Fibroblast of upper back skin (primary cell): Measurements from ENCODE around the gene RGS10.
A peak's percentile ranks its signal among the peaks of the same experiment; 100 is the strongest.

ENCODE experiments used
- DNase-seq: peaks from one replicate; pipeline ENCODE4 v3.0.0-alpha.2; 2013

Gene RGS10

DNA sequence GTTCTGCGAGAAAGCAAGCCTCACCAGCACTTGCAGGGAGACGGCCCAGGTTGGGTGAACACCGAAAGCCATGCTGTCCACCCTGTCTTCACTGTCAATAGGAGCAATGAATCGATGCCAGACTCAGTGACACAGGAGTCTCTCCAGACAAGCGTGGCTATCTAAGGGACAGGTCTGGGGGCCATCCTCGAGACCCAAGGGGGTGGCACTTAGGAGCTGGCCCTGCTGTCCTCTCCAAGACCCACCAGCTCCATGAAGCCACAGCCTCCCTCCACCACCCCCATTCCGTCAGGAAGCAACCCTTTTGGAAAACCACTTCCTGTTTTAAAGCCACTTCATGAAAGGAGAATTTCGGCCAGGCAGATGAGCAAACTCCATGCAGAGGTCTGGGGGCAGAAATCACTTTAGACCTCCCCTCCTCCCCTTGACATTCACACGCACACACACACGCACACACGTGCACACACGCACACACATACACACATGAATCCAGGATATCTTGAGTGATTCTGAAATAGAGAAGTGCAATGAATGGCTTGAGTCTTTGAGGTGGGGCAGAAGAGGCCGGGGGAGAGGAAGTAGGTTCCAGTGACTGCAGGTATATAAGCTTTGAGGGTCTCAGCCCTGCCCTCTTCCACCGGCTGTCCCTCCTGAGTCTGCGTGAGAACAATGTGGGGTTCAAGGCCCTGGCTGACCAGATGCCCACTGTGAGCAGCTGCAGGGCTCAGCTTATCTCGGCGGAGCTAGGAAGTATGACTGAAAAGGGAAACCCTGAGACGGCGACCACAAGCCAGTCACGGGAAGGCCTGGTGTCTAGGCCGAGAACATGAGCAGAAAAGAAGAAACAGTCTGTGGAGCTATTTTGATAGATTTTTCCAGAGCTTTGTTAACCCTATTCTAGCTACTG lies 25.0 kb downstream of the RGS10 start:
- DNase-seq: peak; percentile 72

DNA sequence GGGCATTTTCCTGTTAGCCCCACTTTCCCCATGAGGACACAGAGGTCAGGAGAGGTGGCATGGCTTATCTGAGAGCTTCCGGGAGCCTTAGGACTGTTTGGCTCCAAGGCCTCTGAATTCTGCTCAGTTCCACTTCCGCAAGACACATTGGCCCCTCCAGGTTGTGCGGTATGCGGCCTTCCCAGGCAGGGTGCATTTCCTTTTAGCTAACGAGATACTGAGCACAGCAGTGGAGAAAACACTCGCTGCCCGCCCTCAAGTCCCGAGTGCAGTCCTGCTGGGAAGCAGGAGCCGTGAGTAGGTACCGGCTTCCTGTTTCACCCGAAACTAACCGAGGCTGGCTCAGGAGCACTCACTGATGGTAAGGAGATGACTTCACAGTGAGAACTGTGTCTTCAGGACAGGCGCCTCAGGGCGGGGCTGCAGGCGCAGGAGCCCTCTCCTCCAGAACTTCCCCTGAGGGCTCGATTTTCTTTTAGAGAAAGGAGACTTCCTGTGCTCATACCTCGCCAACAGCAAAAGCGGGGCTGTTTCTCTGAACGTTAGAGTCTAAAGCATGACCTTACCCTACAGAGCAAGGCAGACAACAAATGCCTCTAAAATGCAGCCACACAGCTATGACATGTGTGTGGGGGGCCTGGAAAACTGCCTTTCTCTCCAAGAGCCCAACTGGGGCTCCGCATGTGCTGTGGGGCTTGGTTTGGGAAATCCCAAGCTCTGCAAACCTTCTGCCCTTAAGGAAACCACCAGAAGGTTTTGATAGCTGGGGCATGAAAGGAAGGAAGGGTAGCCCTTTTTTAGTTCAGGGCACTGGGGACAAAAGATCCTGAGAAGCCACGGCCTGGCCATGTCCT lies 25.9 kb downstream of the RGS10 start:
- DNase-seq: peak; percentile 44

DNA sequence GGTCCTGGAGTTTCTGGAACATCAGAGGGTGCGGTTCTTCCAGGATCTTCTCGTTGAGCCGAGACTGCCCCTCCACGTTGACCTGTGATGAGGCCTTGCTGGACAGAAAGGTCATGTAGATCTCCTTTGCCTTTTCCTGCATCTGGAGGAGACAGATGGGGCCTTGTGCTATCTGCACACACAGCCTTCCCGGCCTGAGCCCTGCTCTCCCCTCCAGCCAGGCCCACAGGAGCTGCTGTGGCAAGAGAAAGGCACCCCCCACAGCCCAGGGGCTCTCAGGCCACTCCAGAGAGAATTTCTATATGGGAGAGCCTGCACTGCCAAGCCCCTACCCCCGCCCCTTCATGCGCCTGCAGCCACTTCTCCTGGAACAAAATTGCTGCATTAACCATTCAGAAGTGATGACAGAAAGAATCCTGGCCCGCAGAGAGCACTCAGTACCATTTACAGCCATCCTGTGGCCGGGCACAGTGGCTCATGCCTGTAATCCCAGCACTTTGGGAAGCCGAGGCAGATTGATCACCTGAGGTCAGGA lies 26.9 kb downstream of the RGS10 start:
- no peak for DNase-seq

DNA sequence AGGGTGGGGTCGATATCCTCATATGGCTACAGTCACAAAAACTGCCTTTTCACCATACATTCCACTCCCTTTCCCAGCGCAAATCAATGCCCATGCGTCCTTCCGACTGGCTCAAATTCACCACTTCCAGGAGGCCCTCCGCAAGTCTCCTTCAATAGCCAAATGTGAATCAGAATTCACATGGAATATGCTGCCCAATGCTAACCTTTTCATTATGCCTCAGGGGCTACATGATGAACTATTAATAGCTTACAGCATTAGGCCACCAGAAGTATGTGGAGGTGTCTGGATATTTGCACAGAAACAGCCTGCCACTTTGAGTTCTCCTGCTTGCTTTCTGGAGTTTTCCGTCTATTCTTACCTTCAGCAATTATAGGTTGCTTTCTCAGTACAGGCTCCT lies 27.7 kb downstream of the RGS10 start:
- DNase-seq: no peak

DNA sequence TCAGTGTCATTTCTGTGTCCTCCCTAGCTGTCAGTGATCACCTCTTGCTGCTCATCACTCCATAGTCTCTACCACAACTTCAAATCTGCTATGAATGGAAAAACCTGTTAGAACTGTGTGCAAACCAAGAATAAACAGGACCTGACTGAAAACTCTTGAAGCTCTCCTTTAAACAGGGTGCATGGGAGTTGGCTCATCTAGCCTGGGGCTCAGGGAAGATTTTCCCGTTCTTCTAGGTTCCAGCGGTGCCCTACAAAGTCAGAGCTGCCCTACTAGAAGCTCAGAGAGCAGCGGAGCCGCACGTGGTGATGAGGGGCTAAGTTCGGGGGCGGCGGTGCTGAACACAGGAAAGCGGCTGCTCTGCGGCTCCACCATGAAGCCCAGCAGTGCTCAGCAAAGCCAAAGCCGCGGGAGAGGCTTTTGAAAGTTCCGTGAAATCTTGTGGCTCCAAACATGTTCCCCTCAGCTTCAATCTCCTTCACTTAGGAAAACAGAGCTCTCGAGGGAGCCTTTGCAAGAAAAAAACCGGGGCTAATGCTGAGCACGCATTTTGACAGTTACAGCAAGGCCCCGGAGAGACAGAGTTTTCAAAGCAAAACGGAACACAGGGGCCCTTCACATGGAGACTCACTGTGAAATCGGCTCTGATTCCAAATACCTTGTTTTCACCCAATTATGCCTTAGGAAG lies 30.5 kb downstream of the RGS10 start:
- DNase-seq: no peak

DNA sequence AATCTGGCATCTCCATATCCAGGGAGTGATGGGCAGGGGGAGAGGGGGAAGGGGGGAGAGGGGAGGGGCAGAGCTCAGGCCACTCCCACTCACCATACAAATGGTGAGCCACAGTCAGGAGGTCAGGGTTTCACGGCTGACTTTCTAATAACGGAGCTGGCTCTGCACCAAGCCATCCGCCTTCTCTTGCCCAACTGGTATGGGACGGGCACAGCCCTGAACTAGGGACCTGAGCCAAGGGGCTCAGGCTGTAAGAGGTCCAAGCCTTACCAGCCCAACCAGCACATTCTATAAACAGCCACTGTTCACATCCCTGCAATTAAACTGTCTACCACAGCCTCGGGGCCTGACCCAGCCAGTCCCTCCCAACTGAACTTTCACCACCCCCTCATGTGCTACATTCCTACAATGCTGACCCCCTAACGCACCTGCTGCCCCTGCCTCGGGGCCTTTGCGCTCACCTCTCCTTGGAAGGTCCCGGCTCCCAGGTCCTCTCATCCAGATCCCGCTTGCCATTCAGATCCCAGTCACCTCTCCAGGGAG lies 32.5 kb downstream of the RGS10 start:
- DNase-seq: no peak

DNA sequence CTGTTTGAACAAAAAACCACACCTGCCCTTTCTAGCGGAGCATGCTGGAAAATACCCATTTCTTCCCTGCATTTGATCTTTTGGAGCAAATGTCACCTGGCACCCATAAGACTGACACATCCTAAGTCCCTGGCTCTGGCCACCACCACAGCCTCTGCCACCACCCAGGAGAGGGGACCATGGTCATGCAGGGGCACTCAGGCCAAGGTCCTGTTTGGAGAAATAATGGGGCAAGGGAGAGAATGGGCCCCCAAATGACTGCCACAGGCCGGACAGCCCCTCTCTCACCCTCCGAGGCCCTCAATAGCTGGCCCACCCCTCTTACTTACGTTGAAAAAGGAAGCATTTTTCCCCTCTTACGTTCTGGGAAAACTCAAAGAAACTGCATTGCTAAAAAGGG lies 35.4 kb downstream of the RGS10 start:
- no peak for DNase-seq

DNA sequence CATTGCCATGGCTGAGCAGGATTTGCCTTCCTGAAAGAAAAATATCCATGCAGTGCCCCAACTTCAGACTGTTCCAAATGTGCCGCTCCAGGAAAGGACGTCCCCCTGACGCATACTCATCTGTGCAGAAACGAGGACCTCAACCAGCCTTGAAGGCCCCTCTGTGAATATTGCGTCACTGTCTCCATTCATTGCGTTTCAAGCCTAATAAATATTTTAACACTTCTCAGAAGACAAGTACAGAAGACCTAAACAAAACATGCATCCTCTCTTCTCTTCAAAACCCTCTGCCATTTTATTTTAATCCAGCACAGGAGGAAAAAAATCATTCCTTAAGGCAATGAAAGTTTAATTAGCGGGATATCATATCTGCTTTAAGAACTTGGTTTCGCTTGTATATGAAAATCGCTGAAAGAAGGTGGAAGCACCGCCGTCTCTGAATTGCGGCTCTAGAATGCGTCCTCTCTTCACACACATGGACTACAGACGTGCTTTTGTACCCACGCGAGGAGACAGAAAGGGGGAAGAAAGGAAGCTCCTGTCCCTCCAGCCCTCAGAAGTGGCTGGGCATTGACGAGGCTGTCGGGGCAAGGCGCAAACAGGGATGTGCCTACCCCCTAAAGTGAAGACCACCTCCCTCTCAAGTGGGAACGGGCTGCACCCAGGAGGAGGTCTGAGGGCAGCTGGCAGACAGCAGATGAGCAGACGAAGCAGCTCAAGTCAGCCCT lies 36.8 kb downstream of the RGS10 start:
- DNase-seq: no peak

DNA sequence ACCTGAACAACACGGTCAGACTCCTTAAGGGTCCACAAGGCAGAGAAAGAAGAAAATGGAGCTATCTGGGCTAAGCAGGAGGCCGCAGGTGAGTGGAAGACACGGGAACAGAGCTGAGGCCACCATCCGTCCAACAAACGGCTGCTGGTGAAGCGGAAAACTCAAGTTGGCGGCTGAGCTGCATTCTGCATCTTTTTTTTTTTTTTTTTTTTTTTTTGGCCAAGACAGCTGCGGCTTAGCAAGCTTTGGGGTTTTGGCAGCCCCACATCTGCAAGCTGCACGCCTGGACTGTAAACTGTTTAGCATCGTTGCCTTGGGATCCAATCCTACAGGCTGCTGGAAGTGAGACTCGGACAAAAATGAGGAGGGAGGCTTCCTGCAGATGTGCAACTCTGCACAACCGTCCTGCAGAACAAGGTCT lies 37.4 kb downstream of the RGS10 start:
- peak; percentile 31 for DNase-seq

DNA sequence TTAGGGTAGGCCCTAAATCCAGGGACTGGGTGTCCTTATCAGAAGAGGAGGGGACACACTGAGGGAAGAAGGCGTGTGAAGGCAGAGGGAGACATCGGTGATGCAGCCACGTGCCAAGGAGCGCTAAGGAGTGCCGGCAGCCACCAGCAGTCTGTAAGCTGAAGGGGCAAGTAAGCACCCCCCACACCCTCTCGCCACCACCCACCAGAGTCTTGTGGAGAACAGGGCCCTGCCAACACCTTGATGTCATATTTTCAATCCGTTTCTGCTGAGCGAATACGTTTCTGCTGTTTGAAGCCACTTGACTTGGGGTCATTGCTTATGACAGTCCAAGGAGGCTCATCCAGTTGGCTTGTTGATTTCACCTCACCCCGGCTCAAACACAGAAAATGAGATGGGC lies 37.9 kb downstream of the RGS10 start:
- no peak for DNase-seq

DNA sequence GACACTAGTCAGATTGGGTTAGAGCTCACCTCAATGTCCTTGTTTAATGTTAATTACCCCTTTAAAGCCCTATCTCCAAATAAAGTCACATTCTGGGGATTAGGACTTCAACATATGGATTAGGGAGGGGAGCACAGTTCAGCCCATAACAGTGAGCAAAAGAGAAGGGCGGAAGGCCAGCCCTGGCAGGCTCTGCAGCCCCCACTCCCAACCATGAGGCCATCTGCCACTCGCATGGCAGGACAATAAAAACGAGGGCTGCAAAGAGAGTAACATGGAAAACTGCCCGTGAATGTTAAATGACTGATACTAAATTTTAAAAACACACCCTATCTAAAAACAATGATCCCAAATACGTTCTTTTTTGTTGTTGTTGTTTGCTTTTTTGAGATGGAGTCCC lies 38.7 kb downstream of the RGS10 start:
- DNase-seq: no peak

DNA sequence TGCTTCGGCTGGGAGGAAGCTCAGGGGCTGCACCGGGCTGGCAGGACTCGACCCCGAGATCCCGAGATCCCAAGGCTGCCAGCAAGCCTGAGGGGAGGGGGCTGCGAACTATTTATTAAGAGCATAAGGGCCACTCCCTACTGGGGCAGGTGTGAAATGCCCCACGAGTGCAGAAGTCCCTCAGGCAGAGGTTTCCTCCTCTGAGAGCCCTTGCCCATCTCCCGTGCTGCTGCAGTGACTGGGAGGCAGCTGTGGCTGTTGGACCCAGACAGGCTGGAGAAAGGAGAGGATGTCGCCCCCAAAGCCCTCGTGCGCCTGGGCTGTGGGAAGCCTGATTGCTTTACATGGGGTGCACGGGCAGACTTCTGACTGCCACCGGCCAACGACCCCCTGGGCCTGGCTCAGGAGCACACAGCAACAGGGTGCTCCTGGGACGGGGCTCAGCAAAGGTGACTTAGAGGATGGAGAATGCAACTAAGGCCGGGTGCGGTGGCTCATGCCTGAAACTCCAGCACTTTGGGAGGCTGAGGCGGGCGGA lies 39.8 kb downstream of the RGS10 start:
- DNase-seq: no peak

DNA sequence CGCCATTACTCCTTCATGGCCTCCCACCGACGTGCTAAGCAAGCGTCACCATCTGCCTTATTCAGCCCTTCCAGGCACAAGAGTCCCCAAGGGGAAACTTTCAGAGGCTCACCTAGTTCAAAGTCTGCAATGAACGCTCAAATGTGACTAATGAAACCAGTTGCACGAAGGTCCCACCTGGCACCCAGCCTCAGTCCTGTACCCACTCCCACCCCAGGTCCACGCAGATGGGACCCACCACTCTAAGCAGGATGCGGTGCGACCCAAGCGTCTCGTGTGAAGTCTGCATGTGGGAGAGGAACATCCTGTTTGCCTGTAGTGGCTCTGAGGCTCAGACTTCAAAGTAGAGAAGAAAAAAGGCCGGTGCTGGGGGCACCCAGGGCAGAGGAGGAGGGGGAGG lies 40.3 kb downstream of the RGS10 start:
- DNase-seq: no peak

DNA sequence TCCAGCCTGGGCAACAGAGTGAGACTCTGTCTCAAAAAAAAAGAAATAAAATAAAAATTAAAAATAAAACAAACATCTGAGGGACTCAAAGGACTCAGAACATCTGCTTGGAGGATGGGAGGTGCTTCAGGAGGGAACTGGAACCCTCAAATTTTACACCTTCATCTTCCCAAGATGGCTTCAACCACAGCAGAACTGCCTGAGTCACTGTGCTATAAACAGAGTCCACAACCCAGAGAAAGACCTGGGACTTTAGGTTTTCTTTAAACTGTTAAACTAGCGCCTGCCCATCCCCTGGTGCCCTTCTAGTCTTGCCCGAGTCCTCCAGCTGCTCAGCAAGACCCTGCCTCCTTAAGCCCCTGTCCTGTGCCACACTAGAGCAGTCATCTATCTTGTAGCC lies 40.8 kb downstream of the RGS10 start:
- DNase-seq: no peak

DNA sequence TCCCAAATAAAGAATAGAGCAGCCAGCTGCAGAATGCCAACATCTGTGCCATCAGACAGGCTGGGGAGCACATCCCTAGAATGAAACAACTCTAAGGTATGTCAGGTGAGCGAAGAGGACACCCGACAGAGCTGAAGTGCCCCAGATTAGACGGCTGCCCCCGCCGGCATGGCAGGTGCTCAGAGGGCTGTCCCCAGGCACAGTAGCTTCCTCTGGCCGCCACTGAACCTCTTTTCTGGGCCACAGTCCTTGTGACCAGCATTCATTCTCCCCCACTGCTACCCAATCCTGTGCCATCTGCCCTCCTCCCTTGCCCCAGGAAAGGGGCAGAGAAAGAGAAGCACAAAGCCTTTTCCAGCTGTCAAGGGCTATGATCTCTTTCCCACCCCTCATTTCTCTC lies 41.7 kb downstream of the RGS10 start:
- no peak for DNase-seq

DNA sequence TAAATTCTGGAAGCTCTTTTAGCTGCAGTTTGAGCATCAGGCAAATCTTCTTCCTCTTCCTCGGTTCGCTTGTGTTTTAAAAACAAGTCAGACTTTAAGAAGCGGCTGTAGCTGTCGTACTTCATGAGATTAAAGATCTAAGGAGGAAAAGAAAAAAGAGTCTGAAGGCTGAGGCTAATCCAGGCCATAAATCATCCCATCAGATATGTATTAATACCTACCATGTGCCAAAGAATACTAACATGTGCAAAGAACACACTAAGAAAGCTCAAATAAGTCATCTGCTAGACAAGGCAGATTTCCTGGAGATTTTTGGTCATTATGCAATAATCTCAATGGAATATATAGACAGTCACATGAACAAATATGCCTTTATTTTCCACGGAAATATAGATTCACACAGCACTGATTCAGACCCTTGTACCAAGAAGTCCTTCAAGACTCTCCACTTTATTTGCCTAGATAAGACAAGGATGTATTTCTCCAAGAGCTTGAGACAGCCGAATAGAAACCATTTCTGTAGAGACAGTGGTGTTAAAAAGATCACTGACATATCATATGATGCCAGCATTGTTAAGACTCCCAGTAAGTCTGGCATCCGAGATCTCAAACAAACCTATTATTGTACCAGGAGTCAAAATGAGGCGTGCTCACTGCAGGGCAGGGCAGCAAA lies 42.3 kb downstream of the RGS10 start:
- peak; percentile 53 for DNase-seq

DNA sequence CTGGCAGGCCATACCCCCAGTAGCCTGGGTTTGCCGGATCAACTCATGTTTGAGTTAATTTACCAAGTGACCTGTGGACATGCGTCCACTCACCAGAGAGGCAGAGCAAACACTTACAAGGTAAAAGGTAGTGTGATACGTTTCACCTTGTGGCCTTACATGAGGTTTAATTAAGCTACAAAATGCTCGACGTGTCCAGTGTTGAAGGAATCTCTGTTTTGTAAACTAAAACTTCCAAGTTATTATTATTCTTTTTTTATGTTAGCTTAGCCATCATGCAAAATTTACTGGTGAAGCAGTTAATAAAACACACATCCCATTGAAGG lies 42.9 kb downstream of the RGS10 start:
- DNase-seq: no peak

DNA sequence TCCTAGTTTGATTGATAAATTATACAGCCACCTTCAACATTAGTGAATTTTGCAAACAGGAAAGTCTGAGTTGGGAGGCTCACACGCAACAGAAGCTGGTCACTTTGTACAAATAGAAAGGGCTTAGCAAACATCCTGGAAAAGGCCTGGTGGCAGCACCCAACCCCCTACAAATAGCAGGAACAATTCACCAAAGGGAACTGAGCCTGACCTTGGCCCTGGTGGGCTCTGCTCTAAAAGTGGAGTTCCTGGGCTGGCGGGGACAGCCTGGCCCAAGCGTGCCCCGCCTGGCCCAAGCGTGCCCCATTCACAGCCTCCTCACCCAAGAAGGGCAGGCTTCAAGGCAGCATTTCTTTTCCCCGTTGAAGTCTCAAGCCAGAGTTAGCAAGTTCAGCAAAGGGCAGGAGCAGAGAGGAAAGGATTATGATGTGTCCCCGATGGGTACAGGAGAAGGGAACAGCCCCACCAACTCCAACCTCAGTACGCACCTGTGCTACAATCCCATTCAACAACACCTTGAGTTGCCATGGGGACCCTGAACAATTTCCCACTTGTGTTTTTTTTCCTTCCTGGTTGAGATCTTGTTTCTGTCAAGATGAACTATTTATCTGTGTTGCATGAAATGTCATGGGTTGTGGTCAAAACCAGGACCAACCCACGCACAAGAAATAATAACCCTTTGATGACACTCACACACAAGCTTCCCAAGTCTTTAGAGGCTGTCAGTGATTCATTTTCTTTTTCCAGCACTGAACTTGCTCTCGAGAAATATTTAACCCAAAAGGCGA lies 43.4 kb downstream of the RGS10 start:
- DNase-seq: peak; percentile 24

DNA sequence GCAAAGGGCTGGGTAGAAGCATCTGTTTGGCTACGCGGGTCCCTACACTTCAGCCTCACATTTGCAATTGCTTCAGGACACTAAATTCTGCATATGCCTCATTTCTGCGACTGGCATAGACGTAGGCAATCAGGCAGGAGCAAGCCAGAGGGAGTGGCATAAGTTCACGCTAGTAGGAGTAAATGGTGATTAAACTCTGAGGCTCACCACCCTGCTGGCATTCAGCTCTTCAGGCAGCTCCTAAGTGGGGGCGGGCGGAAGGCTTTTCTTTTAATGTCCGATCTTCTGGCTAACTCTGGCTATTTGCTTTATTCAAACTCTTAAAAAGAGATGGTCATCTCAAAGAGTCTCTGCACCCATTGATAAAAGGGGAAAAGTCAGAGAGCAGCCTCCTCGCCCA lies 45.3 kb downstream of the RGS10 start:
- DNase-seq: no peak

DNA sequence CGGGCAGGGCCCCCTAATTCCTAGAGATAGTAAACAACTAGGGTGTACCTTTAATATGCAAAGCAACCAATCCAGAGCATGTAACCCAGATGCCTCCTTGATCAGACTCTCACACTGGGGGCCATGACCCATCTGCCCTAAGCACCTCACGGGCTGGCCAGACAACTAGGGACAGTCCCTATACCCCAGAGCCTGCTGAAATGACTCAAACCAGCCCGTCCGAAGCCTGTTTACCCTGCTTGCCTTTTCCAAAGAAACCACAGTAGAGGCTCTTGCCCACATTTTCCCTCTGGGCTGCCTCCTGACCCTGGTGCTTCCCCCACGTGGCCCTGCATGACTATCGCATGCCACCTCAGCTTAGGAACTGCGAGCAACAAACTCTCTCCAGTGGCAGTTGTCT lies 46.2 kb downstream of the RGS10 start:
- no peak for DNase-seq

DNA sequence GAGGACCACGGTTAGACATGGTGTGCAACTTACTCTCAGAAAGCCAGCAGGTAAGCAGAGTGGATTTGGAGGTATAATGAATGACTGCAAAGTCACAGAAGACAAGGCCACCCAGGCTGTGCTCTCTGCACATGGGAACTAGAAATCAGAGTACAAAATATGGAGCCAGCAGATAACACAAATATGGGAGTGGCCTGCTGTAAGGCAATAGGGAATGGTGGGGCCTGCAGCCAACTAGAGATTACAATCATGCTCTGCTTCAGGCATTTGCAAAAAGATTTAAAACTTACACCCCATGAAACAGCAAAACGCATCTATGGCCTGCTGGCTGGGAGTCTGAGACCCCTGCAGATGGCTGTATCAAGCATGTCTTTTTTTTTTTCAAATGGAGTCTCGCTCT lies 47.0 kb downstream of the RGS10 start:
- DNase-seq: no peak
